ENCODE measurements around the gene ADSS1. TPM values are rescaled to one million over a fixed set of nuclear protein-coding genes. Genes with fewer than 3 reads are reported as not detected.

The ADSS1 gene
- polyA plus RNA-seq (2012; ENCODE audit: insufficient read depth, insufficient read length) = 1.5 TPM

GRCh38 chr14:104723651-104724406 lies at the start of gene ADSS1:
Gene ADSS1, plus strand, starts transcription at chr14:104724229. Its CDS starts 42 bp downstream, at chr14:104724271.
- H3K4me3 ChIP-seq (ENCODE audit: low read length) = peak within 1 kb of the TSS; percentile 63
- peak; percentile 11 for DNase-seq (ENCODE audit: low read depth, low spot score)

DNA sequence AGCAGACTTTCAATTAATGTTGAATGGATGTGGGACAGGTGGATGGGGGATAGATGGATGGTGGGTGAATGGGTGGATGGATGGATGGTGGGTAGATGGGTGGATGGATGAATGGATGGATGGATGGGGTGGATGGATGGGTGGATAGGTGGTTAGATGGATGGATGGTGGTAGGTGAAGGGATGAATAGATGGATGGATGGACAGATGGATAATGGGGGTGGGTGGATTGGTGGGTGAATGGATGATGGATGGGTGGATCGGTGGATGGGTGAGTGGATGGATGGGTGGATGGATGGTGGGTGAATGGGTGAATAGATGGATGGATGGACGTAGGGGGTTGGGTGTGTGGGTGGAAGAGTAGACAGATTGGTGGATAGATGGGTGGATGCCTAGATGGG lies 48.6 kb upstream of the ADSS1 start:
- H3K4me3 ChIP-seq (ENCODE audit: low read length) = no peak overlapping the region
- no peak for DNase-seq (ENCODE audit: low read depth, low spot score)

DNA sequence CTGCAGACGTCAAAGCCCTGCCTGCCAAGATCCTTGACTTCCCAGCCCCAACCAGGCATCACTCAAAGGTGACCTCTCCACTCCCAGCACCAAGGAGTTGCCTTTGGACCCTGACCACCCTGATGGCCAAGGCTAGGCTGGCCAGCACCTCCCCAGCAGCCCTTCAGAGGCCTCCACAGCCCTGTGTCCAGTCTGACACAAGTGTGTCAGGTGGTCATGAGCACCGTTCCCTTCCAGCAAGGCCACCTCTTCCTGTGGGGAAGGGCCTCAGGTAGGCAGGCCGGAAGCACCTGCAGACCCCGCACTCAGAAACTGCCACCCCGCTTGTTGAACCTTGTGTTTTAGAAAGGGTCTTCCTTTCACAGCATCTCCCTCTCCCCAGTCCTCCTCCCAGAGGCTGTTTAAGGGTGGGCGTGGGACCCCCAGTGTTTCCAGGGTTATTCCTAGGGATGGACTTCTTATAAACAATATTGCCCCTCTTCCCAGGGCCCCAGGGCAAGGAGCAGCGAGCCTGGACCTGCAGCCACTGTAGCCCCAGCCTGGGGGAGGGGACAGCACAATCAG lies 47.8 kb upstream of the ADSS1 start:
- DNase-seq (ENCODE audit: low read depth, low spot score) = no peak
- H3K4me3 ChIP-seq (ENCODE audit: low read length) = no peak overlapping the region

- no peak for DNase-seq (ENCODE audit: low read depth, low spot score)
- peak overlapping the region; percentile 60 for H3K4me3 ChIP-seq (ENCODE audit: low read length)
Measured at GRCh38 chr14:104676694-104677511, 47.1 kb upstream of the ADSS1 start.

DNA sequence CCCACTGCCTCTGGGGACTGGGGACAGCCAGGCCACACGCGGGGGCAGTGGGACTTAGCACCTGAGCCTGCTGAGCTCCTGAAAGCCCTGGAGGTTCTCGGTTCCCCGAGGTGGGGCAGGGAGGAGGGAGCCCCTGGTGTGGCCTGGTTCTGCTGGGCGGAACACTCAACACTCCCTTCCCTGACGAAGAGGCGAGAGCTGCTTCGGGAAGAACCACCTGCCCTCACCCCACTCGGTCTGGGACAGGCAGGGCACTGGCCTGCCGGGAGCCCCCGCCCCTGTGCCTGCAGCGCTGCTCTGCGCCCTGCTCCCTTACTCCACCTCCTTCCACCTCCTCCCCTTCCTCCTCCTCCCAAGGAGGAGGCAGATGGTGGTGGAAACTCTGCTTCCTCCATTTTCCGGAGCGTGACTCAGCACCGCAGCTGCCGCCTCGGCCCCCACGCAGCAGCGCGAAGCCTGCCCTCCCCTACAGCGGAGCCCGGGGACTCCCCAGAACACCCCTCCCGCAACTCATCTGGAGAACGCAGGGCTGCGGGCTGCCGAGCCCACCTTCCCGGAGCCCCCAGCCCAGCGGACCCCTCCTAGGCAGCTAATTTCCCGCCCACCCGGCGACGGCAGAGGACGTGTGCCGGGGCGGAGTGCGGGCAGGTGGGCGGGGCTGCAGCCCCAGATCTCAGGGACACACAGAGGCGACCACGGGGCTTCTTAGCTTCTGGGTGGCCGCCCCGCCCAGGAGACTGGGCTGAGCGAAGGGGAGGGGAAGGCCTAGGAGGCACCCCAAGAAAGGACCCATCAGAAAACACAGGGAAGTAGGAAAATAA lies 46.3 kb upstream of the ADSS1 start:
- peak; percentile 75 for DNase-seq (ENCODE audit: low read depth, low spot score)
- peak overlapping the region; percentile 60 for H3K4me3 ChIP-seq (ENCODE audit: low read length)

DNA sequence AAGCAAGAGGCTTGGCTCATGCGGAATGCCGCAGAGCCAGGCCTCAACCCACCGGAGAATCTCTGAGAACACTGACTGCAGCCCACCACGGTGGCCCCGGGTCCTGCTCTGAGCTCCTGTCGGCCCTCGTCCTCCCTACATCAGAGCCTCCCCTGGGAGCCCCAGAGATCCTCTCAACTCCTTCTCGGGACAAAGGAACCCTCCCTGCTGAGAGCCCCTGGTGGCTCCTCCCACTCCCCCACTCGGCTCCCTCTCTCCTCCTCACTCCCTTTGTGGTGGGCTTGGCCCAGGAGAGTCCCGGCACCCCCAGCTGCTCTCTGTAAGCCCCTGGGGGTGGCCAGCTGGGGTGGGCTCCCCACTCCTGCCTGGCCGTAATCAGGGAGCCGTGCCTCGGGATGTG lies 45.7 kb upstream of the ADSS1 start:
- no peak for DNase-seq (ENCODE audit: low read depth, low spot score)
- peak overlapping the region; percentile 60 for H3K4me3 ChIP-seq (ENCODE audit: low read length)

DNA sequence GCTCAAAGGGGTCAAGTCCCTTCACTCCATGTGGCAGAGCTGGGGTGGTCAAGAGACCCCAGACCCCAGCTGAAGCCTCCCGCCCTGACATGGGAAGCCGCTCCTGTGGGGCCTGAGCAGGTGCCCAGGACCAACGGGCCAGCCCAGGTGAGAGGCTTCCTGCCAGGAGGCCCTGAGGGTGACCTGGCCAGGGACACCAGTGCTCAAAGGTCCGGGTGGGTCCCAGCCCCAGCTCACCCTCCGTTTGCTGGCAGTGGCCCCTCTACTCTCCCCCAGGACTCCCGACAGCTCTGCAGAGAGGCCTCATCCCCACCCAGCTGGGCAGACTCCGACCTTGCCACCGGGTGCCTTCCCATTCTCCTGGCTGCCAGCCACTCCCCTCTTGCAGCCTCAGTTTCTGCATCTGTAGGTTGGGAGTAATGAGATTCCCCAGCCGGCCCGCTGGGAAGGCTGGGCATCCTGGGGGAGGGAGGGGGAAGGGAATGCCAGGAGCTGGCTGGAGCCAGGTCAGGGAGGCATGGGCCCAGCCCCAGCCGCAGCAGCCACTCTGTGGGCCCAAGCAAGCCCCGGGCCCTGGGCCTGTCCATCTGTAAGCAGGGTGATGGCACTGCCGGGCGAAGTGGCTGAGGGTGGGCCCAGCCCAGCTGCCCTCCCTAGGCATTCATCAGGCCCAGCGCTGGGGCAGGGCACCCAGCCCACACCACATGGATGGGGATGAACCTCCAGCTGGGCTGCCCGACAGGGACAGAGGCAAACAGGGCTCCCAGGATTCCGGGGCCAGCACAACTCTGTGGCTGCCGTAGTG lies 44.9 kb upstream of the ADSS1 start:
- no peak for DNase-seq (ENCODE audit: low read depth, low spot score)
- H3K4me3 ChIP-seq (ENCODE audit: low read length) = no peak overlapping the region

- no peak overlapping the region for H3K4me3 ChIP-seq (ENCODE audit: low read length)
- DNase-seq (ENCODE audit: low read depth, low spot score) = no peak
Measured at GRCh38 chr14:104680056-104680805, 43.8 kb upstream of the ADSS1 start.

DNA sequence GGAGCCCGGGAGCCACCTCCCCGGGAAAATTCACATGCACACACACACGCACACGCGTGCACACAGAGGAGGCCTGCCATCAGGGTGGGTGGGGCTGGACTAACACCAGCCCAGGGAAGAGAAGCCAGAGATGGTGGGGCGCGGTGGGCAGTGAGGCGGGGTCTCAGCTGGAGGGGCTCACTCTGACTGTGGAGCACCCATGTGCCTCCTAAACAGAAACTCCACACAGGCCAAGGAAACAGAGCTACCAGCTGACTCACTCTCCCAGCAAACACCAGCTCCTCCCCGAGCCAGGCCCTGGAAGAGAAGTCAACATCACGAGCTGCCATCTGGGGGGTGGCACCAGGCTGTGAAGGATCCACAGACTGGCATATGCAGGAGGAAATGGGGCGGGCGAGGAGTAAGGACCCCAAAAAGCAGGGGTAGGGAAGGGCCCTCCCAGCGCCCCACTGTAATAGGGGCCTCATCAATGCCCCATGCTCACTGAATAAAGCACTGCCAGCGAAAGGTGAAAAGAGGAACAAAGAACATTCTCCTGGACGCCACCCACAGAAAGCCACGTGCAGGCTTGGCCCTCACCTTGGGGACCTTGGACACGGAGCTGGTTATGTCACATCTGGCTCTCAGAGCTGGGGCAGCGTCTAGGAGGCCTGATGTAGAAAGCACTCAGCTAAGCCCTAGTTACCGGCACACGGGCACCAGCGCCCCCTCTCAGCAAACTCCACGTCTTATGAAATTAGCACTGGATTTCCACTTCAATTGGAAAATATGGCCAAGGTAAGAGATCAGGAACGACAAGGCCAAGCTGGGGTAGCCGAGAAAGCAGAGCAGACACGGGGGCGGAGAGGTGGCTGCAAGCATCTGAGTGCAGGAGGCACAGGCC lies 43.0 kb upstream of the ADSS1 start:
- DNase-seq (ENCODE audit: low read depth, low spot score) = no peak
- no peak overlapping the region for H3K4me3 ChIP-seq (ENCODE audit: low read length)

GRCh38 chr14:104681689-104682074 lies 42.3 kb upstream of the ADSS1 start:
- H3K4me3 ChIP-seq (ENCODE audit: low read length) = no peak overlapping the region
- no peak for DNase-seq (ENCODE audit: low read depth, low spot score)

DNA sequence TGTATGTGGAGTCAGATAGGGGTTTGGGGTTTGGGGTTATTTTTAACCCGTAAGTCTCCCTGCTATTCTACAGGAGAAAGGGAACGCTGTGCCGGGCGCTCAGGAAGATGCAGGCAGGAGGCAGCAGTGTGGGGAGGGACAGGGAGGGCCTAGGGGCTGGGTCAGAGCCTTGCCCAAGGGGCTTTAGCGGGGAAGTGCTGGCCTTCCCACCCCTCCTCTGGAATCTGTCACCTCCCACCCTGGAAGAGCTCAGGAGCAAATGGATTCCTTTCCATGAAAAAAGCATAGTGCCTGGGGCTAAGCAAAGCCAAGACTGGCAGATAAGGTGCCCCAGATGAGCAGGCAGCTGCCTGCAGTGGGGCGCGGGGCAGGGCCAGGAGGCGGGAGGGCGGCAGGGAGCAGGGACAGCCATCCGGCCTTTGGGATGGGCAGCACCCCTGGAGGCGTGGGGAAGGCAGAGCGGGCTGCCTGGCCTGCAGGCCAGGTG lies 41.9 kb upstream of the ADSS1 start:
- no peak overlapping the region for H3K4me3 ChIP-seq (ENCODE audit: low read length)
- DNase-seq (ENCODE audit: low read depth, low spot score) = no peak

GRCh38 chr14:104683653-104684448 lies 40.2 kb upstream of the ADSS1 start:
- no peak overlapping the region for H3K4me3 ChIP-seq (ENCODE audit: low read length)
- no peak for DNase-seq (ENCODE audit: low read depth, low spot score)

DNA sequence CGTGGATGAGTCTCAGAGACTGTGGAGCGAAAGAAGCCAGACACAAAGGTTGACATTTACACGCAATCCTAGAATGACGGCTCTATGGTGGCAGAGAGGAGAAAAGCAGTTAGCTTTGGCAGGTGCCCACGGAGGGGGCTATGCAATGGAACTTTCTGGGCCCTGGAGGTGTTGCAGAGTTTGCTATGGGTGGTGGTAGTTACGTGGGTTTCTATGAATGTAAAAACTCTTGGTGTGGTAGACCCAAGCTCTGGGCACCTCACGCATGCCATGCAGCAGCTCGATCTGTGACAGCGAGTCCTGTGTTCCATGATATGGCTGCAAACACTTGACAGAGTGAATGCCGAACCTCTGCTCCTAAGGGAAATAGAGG lies 39.6 kb upstream of the ADSS1 start:
- H3K4me3 ChIP-seq (ENCODE audit: low read length) = no peak overlapping the region
- no peak for DNase-seq (ENCODE audit: low read depth, low spot score)

DNA sequence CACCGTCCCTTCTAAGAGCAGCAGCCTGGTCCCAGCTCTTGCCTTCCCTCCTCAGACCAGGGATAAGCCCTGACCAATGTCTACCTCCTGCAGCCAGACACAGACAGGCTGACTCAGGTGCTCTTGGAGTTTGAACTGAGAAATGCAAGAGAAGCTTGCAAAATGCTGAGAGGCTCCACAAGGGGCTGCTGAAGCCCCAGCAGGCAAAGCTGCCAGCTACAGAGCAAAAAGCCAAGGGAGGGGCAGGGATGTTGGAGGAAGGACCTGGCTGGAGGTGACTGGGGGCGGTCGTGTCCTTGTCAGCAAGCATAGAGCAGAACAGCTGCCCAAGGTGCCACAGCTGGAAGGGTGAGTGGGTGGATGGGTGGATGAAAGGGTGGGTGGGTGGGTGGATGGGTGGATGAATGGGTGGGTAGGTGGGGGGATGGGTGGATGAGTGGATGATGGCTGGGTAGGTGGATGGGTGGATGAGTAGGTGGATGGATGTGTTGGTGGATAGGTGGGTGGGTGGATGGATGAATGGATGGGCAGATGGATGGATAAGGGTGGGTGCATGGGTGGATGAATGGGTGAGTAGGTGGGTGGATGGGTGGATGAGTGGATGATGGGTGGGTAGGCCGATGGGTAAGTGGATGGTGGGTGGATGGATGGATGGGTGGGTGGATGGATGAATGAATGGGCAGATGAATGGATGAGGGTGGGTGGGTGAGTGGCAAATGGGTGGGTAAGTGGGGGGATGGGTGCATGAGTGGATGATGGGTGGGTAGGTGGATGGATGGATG lies 38.6 kb upstream of the ADSS1 start:
- no peak for DNase-seq (ENCODE audit: low read depth, low spot score)
- H3K4me3 ChIP-seq (ENCODE audit: low read length) = no peak overlapping the region

- DNase-seq (ENCODE audit: low read depth, low spot score) = no peak
- no peak overlapping the region for H3K4me3 ChIP-seq (ENCODE audit: low read length)
Measured at GRCh38 chr14:104685998-104686610, 37.9 kb upstream of the ADSS1 start.

All from Jurkat, Clone E6-1 (cell line).